Cardiac muscle cell (in vitro differentiated cells and primary cell): ENCODE measurements around the gene SUN1. TPM values are rescaled to one million over a fixed set of nuclear protein-coding genes. Genes with fewer than 3 reads are reported as not detected.

Source experiments
- DNase-seq, 2 donors: peaks; one replicate each; pipeline versions ENCODE4 v3.0.0 to v3.0.0-alpha.2; 2010 to 2017; ENCODE audit warnings: low read depth in 1 of 2, low spot score in 1 of 2
- H3K27ac ChIP-seq: fragments of 200-600 bp; sonication (generic); 2 replicates; pipeline ENCODE4 v1.5.1; 2016
- H3K27me3 ChIP-seq: fragments of 200-600 bp; sonication (generic); 2 replicates; pipeline ENCODE4 v1.6.0; 2016; ENCODE audit warnings: control low read depth
- H3K36me3 ChIP-seq: fragments of 200-600 bp; sonication (generic); 2 replicates; pipeline ENCODE4 v1.5.1; 2016; ENCODE audit warnings: control low read depth
- H3K4me1 ChIP-seq: fragments of 200-600 bp; sonication (generic); 2 replicates; pipeline ENCODE4 v1.8.1; 2017; ENCODE audit warnings: low read depth, mild to moderate bottlenecking, mixed run types
- H3K4me3 ChIP-seq: fragments of 200-600 bp; sonication (generic); 2 replicates; pipeline ENCODE4 v1.5.1; 2016; ENCODE audit warnings: mild to moderate bottlenecking
- H3K9me3 ChIP-seq: fragments of 200-600 bp; sonication (generic); 2 replicates; pipeline ENCODE4 v1.5.1; 2017; ENCODE audit warnings: low read depth, mild to moderate bottlenecking, control low read depth
- polyA plus RNA-seq: library from polyadenylated mRNA; unstranded; fragments of >200 nt; fragmentation: Nextera tagmentation; extraction: Ambion mirVana; gene quantifications from 2 replicates; pipeline ENCODE4 v1.2.1, GENCODE V29; 2016
- total RNA-seq: library from RNA; depleted of rRNA; stranded (reverse); fragments of >200 nt; gene quantifications from 2 replicates; pipeline ENCODE4 v1.2.3, GENCODE V29; 2016
- TF ChIP-seq, protein P1 (sequence below): IDR thresholded peaks from 2 replicates; pipeline ENCODE4 v1.5.1; 2012; ENCODE audit warnings: low read depth, mild to moderate bottlenecking, low read length

The SUN1 gene
- total and polyA plus RNA-seq, 2 experiments from 2014 or later: 172 to 188 TPM

- H3K9me3 ChIP-seq: no peaks in the 10 kb centered on the region
- peaks cover 28% of the 10 kb centered on the region for H3K4me1 ChIP-seq
- H3K36me3 ChIP-seq: peaks cover 3% of the 10 kb centered on the region
- no peaks in the 10 kb centered on the region for H3K27me3 ChIP-seq
- TF ChIP-seq, protein P1, sequence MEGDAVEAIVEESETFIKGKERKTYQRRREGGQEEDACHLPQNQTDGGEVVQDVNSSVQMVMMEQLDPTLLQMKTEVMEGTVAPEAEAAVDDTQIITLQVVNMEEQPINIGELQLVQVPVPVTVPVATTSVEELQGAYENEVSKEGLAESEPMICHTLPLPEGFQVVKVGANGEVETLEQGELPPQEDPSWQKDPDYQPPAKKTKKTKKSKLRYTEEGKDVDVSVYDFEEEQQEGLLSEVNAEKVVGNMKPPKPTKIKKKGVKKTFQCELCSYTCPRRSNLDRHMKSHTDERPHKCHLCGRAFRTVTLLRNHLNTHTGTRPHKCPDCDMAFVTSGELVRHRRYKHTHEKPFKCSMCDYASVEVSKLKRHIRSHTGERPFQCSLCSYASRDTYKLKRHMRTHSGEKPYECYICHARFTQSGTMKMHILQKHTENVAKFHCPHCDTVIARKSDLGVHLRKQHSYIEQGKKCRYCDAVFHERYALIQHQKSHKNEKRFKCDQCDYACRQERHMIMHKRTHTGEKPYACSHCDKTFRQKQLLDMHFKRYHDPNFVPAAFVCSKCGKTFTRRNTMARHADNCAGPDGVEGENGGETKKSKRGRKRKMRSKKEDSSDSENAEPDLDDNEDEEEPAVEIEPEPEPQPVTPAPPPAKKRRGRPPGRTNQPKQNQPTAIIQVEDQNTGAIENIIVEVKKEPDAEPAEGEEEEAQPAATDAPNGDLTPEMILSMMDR: no peak
- peak overlapping the region; percentile 98 for H3K27ac ChIP-seq
- peak; percentile 47 to 86 for DNase-seq
- no peak overlapping the region for H3K4me3 ChIP-seq
Measured at GRCh38 chr7:831596-832166, 595 bp upstream of the SUN1 start.

DNA sequence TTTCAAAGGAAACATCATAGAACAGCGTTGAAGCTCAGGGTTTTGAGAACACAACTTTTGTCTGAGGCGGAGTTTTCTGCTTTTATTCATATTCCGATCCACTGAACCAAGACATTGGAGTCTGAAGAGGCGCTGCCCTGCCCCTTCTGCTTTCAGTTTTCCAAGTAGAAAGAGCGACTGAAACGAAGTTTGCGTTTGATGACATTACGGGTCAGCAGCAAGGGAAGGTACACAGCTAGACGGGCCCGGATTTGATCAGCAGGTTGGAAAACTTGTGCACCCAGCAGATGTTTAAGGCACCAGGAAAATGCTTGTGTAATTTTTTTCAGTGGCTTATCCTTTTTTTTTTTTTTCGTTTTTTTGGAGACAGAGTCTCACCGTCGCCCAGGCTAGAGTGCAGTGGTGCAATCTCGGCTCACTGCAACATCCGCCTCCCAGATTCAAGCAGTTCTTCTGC is 720 bp downstream of the SUN1 start:
- peak overlapping the region; percentile 98 for H3K27ac ChIP-seq
- H3K4me3 ChIP-seq: no peak overlapping the region
- H3K9me3 ChIP-seq: no peaks in the 10 kb centered on the region
- DNase-seq: no peak
- TF ChIP-seq, protein P1: no peak
- H3K4me1 ChIP-seq: peaks cover 29% of the 10 kb centered on the region
- H3K27me3 ChIP-seq: no peaks in the 10 kb centered on the region
- peaks cover 3% of the 10 kb centered on the region for H3K36me3 ChIP-seq

GRCh38 chr7:833601-834258 is 1.5 kb downstream of the SUN1 start:
- TF ChIP-seq, protein P1: no peak
- no peaks in the 10 kb centered on the region for H3K27me3 ChIP-seq
- H3K36me3 ChIP-seq: peaks cover 4% of the 10 kb centered on the region
- no peak overlapping the region for H3K4me3 ChIP-seq
- peak overlapping the region; percentile 98 for H3K27ac ChIP-seq
- DNase-seq: no peak
- no peaks in the 10 kb centered on the region for H3K9me3 ChIP-seq
- H3K4me1 ChIP-seq: peaks cover 34% of the 10 kb centered on the region

GRCh38 chr7:834277-834676 is 2.0 kb downstream of the SUN1 start:
- DNase-seq: no peak
- H3K4me1 ChIP-seq: peaks cover 34% of the 10 kb centered on the region
- H3K36me3 ChIP-seq: peaks cover 8% of the 10 kb centered on the region
- TF ChIP-seq, protein P1: no peak
- no peak overlapping the region for H3K27ac ChIP-seq
- H3K27me3 ChIP-seq: no peaks in the 10 kb centered on the region
- H3K4me3 ChIP-seq: no peak overlapping the region
- H3K9me3 ChIP-seq: no peaks in the 10 kb centered on the region

- Histone ChIP-seq H3K36me3 (peaks cover 8% of the 10 kb centered on the region), H3K4me3 (no peak overlapping the region), H3K9me3 (no peaks in the 10 kb centered on the region), H3K4me1 (peaks cover 34% of the 10 kb centered on the region), H3K27ac (peak overlapping the region; percentile 39), H3K27me3 (no peaks in the 10 kb centered on the region)
- no peak for DNase-seq
- TF ChIP-seq, protein P1: no peak
Measured at GRCh38 chr7:835021-835420, 2.7 kb downstream of the SUN1 start.
